HAP-1 (cell line): Measurements from ENCODE around the gene RHBDF2.
A peak's percentile ranks its signal among the peaks of the same experiment; 100 is the strongest.

Experiments used
- DNase-seq, 2 experiments: peaks; one replicate each; pipeline ENCODE4 v3.0.0-alpha.2; 2016 to 2020; ENCODE audit warnings: low spot score in 2 of 2
- H3K27me3 ChIP-seq: fragments of 250-450 bp; sonication (Bioruptor Pico); 2 replicates; pipeline ENCODE4 v1.5.1; 2020; ENCODE audit warnings: low read depth, mild to moderate bottlenecking, moderate library complexity
- H3K36me3 ChIP-seq: fragments of 250-450 bp; sonication (Bioruptor Pico); replicated peaks from 2 replicates; pipeline ENCODE4 v1.5.1; 2020; ENCODE audit warnings: mild to moderate bottlenecking
- H3K4me1 ChIP-seq: fragments of 250-450 bp; sonication (Bioruptor Pico); 2 replicates; pipeline ENCODE4 v1.5.1; 2020; ENCODE audit warnings: mild to moderate bottlenecking
- H3K4me3 ChIP-seq: fragments of 250-450 bp; sonication (Bioruptor Pico); 2 replicates; pipeline ENCODE4 v1.5.1; 2020; ENCODE audit warnings: mild to moderate bottlenecking, moderate library complexity
- H3K9me3 ChIP-seq: fragments of 250-450 bp; sonication (Bioruptor Pico); 2 replicates; pipeline ENCODE4 v1.5.1; 2020; ENCODE audit warnings: mild to moderate bottlenecking, moderate library complexity
- in situ Hi-C: fragments of 300-500 bp; cut with MboI; formaldehyde crosslinking; loops from 3 replicates; pipeline ENCODE4 v1.14.3; 2020; ENCODE audit warnings: low sequenced_read_pairs, inconsistent platforms, mixed read lengths

RHBDF2 gene

GRCh38 chr17:76496464-76496863, 4.8 kb downstream of the RHBDF2 start:
- no peak for DNase-seq

DNA sequence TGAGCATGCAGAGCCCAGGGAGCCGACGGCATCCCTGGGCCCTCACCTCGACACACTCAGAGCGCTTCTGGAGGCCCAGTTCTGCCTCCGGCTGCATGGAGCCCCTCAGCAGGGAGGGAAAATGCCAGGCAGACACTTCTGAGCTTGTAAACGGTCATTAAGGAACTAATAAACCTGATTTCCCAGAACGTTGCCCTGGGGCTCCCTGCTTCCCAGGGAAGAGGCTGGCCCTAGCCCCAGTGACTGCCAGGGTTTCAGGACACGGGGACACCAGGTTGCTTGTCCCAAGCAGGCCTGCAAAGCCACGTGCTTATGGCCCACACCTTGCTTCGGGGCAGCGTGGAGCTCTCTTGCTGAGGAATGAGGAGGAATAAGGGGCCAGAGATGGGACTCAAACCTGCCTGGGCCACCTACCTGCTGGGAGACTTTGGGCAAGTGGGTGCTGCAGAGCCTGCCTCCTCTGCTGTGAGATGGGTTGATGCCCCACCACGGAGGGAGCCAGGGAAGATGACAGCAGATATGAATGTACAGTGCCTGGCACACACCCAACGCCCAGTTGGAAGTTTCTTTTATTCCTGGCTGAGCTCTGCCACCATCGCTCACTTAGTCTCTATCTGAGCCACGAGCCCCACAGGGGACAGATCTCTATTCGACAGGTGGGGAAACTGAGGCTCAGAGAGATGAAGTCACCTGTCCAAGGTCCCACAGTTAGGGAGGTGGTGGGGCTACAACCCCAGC, 5.4 kb downstream of the RHBDF2 start:
- Histone ChIP-seq H3K36me3 (no peaks in the 10 kb centered on the region), H3K27me3 (no peaks in the 10 kb centered on the region), H3K4me3 (no peak overlapping the region), H3K9me3 (no peaks in the 10 kb centered on the region), H3K4me1 (peaks cover 4% of the 10 kb centered on the region)
- in situ Hi-C loops, result no loop called here
- DNase-seq, result no peak

More at GRCh38 chr17:76496464-76496863, 4.8 kb downstream of the RHBDF2 start:
- no peaks in the 10 kb centered on the region for H3K9me3 ChIP-seq
- peaks cover 5% of the 10 kb centered on the region for H3K4me1 ChIP-seq
- H3K36me3 ChIP-seq, result no peaks in the 10 kb centered on the region
- H3K27me3 ChIP-seq, result no peaks in the 10 kb centered on the region
- no peak overlapping the region for H3K4me3 ChIP-seq
- in situ Hi-C loops, result no loop called here

DNA sequence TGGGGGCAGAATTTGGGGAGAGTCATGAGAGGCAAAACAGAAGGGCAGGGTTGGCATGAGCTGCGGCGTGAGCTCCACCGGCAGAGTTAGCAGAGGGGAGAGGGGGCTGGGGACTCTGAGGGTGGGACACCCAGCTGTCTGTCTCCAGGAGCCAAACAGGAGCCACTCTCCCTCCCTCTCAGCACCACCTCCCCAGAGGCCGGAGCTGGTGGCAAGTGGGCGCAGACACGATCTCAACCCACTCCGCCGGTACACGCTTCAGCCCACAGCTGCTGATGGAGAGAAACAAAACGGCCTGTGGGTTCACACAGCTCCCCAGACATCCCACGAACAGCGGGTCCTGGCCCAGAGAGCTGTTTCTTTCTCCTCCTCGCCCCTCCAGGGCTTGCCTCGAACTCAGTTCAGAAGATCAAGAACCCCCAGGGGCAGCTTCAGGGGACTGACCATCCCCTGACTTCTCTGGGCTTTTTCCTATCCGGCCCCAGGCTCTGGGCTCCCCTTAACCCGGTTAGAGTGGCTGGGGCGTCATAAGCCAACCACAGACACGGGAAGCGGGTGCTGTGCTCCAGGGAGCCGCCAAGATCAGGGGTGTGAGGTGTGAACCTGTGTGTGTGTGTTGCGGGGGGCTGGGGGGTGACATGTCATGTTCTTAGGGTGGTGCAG, 7.6 kb downstream of the RHBDF2 start:
- no peaks in the 10 kb centered on the region for H3K36me3 ChIP-seq
- H3K4me3 ChIP-seq, result no peak overlapping the region
- no peaks in the 10 kb centered on the region for H3K4me1 ChIP-seq
- no peaks in the 10 kb centered on the region for H3K9me3 ChIP-seq
- no peaks in the 10 kb centered on the region for H3K27me3 ChIP-seq
- in situ Hi-C loops, result no loop called here
- DNase-seq, result no peak

GRCh38 chr17:76492989-76493501, 8.2 kb downstream of the RHBDF2 start:
- H3K9me3 ChIP-seq, result no peaks in the 10 kb centered on the region
- no peaks in the 10 kb centered on the region for H3K36me3 ChIP-seq
- H3K4me1 ChIP-seq, result no peaks in the 10 kb centered on the region
- no peaks in the 10 kb centered on the region for H3K27me3 ChIP-seq
- in situ Hi-C loops, result no loop called here
- H3K4me3 ChIP-seq, result no peak overlapping the region
- DNase-seq, result no peak

GRCh38 chr17:76492123-76492988, 8.9 kb downstream of the RHBDF2 start:
- no peaks in the 10 kb centered on the region for H3K36me3 ChIP-seq
- no peaks in the 10 kb centered on the region for H3K4me1 ChIP-seq
- DNase-seq, result no peak
- in situ Hi-C loops, result no loop called here
- H3K4me3 ChIP-seq, result no peak overlapping the region
- H3K27me3 ChIP-seq, result no peaks in the 10 kb centered on the region
- no peaks in the 10 kb centered on the region for H3K9me3 ChIP-seq

- H3K27me3 ChIP-seq, result no peaks in the 10 kb centered on the region
- no peaks in the 10 kb centered on the region for H3K9me3 ChIP-seq
- H3K4me3 ChIP-seq, result no peak overlapping the region
- H3K36me3 ChIP-seq, result no peaks in the 10 kb centered on the region
- DNase-seq, result no peak
- in situ Hi-C loops, result no loop called here
- H3K4me1 ChIP-seq, result no peaks in the 10 kb centered on the region
These were observed 9.7 kb downstream of the RHBDF2 start for GRCh38 chr17:76491271-76492122.

DNA sequence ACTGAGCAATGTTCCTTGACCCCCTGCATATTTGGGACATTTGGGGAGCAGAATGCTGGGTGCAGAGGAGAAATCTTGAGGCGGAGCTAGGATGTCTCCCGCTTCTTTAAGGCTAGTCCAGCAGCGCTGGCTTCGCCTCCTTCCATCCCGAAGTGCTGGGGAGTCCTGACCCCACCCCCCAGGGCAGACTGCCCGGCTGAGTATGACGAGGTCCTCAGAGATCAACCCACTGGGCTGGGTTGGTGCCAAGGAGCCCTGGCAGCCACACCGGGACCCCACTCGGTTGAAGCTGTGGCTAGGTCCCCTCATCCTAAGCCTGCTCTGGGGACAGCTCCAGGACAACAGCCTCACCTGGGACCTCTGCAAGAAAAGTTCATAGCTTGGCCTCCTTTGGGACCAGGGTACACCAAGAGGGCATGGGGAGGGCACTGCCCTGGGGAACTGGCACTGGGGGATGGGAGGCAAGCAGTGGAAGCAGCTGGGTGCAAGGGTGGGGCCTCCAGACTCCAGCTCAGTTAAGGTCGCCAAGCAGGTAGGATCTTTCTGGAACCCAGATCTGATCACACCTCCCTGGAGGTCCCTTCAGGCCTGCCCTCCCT, 11.0 kb downstream of the RHBDF2 start:
- H3K4me1 ChIP-seq, result no peaks in the 10 kb centered on the region
- H3K36me3 ChIP-seq, result no peaks in the 10 kb centered on the region
- in situ Hi-C loops, result no loop called here
- H3K4me3 ChIP-seq, result no peak overlapping the region
- no peaks in the 10 kb centered on the region for H3K9me3 ChIP-seq
- no peaks in the 10 kb centered on the region for H3K27me3 ChIP-seq
- no peak for DNase-seq

DNA sequence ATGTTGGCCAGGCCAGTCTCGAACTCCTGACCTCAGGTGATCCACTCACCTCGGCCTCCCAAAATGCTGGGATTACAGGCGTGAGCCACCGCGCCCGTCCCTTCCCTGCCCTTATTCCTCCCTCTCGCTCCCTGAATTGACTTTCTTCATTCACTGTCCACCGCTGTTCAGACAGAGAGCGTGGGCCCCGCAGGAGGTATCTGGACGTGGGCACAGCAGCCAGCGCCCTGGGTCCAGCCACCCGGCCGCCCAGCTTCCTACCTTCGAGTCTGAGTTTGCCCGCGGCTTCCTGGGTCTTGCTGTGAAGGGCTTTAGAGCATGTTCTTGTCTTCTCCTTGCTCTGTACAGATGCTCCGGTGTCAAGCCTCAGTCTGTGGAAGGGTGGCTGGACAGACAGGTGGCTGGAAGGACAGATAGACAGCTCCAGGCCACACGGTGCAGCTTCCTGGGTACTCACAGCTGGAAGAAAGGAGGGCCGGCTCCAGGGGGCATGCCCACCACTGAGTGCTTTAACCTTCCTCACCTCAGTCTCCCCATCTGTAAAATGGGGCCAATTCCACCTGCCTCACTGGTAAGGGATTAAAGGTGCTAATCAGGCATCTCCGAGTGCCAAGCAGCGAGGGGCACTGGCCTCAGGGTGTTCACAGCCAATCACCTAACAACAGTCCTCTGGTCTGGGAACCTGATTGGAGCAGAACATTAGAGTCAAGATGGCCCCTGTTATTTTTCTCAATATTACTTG, 13.6 kb downstream of the RHBDF2 start:
- Histone ChIP-seq H3K9me3 (no peaks in the 10 kb centered on the region), H3K4me1 (no peaks in the 10 kb centered on the region), H3K4me3 (no peak overlapping the region), H3K27me3 (no peaks in the 10 kb centered on the region), H3K36me3 (no peaks in the 10 kb centered on the region)
- DNase-seq, result no peak
- in situ Hi-C loops, result no loop called here

GRCh38 chr17:76485569-76485968, 15.7 kb downstream of the RHBDF2 start:
- no peak overlapping the region for H3K4me3 ChIP-seq
- no peak for DNase-seq
- no peaks in the 10 kb centered on the region for H3K27me3 ChIP-seq
- 0 out of 2 replicates have a peak, but pooled peaks cover 3% of the 10 kb centered on the region for H3K4me1 ChIP-seq
- in situ Hi-C loops, result no loop called here
- H3K36me3 ChIP-seq, result no peaks in the 10 kb centered on the region
- H3K9me3 ChIP-seq, result no peaks in the 10 kb centered on the region

- Histone ChIP-seq H3K36me3 (no peaks in the 10 kb centered on the region), H3K9me3 (no peaks in the 10 kb centered on the region), H3K4me1 (0 out of 2 replicates have a peak, but pooled peaks cover 7% of the 10 kb centered on the region), H3K27me3 (no peaks in the 10 kb centered on the region), H3K4me3 (no peak overlapping the region)
- in situ Hi-C loops, result no loop called here
- DNase-seq, result no peak
These were observed 16.9 kb downstream of the RHBDF2 start for GRCh38 chr17:76484228-76484725.

GRCh38 chr17:76481071-76481655, 20.1 kb downstream of the RHBDF2 start:
- no peaks in the 10 kb centered on the region for H3K36me3 ChIP-seq
- in situ Hi-C loops, result no loop called here

DNA sequence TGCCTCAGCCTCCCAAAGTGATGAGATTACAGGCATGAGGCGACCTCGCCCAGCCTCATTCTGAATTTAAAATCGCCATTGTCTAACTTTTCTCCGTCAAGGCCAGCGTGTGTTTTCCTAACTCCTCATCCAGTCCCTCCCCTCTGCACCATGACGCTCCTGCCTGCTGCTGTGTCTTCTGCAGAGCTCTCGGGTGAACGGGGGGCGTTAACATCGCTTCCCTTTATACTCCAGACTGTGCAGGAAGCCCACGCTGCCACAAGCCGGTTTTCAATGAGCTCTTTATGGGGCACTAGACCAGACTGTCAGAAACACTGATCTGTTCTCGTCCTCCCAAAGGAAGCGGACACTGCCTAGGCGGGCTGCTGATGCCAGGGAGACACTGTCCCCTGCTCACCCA, 20.6 kb downstream of the RHBDF2 start:
- H3K27me3 ChIP-seq, result no peaks in the 10 kb centered on the region
- no peak overlapping the region for H3K4me3 ChIP-seq
- in situ Hi-C loops, result no loop called here
- DNase-seq, result peak in 1 of 2 experiments; percentile 56
- 0 out of 2 replicates have a peak, but pooled peaks cover 7% of the 10 kb centered on the region for H3K4me1 ChIP-seq
- H3K9me3 ChIP-seq, result no peaks in the 10 kb centered on the region
- no peaks in the 10 kb centered on the region for H3K36me3 ChIP-seq

More at GRCh38 chr17:76481071-76481655, 20.1 kb downstream of the RHBDF2 start:
- Histone ChIP-seq H3K4me3 (no peak overlapping the region), H3K9me3 (no peaks in the 10 kb centered on the region), H3K4me1 (0 out of 2 replicates have a peak, but pooled peaks cover 7% of the 10 kb centered on the region), H3K27me3 (no peaks in the 10 kb centered on the region)
- DNase-seq, result no peak
